ENCODE data around the gene SKI.
A peak's percentile ranks its signal among the peaks of the same experiment; 100 is the strongest.

SKI gene

DNA sequence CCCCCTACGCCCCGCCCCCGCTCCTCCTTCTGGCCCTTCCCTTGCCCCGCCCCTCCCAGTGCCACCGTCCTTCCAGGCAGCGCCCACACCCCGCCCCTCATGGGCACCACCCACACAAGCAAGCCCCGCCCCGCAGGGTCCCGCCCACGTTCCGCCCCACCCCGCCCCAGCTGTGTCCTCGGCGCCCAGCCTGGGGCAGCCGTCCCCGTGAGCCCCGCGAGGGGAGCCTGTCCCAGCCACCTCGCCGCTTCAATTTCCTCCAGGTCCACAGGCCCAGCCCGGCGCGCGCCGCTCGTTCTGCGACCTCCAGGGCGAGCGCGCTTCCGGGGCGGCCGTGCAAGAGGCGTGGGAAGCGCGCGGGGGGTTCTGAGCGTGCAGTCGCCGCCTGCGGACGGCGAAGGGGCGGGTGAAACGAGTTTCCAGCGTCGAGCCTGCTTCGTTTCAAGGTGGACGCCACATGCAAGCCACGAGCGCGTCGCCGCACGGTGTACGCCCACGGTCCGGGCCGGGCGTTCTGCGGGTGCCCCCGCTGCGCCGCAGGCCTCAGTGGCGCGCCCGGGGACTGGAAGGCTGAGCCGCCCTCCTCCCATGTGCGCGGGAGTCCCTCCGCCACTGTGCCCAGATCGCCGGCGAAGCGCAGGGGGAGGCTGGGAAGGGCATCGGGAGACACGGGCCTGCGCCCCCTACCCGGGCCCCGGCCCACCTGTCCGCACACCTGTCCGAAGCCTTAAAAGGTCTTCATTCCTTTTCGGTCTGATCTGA lies 22.7 kb upstream of the SKI start:
- intact Hi-C loops (cut with DNase I): loop anchor here (10.0 kb wide), 1 partner anchor 379 kb away; the partner anchor contains the start of gene PRXL2B
- peak; percentile 88 to 99 (median 94) for DNase-seq

DNA sequence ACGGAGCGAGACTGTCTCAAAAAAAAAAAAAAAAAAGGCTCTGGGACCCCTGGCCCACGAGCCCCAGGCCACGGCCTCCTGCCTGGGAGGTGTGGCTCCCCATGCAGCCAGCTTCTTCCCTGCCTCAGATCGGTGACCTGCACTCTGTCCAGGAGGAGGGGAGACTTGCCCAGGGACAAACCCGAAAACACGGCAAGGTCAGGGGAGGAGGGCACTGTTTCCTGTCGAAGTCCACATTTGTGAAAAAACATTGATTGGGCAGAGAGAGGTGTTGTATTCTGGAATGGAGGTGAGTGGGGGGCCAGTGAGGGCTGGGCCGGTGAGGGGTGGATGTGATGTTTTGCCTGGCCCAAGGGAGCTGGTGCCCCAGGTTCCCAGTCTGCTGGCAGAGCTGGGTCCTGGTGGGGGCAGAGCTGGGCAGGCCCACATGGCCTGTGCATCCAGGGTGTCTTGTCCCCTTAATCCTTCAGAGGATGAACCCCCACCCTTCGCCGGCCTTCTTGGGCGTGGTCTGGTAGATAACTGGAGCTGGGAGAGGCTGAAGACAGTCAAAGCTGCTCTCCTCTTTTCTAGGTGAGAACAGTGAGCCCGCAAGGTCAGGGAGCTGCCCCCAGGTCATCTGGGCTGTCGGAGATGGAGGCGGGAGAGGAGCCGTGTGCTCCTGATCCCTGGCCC lies 21.2 kb upstream of the SKI start:
- no peak for DNase-seq
- intact Hi-C loops (cut with DNase I): loop anchor here (10.0 kb wide), 1 partner anchor 378 kb away; the partner anchor contains the start of gene PRXL2B

DNA sequence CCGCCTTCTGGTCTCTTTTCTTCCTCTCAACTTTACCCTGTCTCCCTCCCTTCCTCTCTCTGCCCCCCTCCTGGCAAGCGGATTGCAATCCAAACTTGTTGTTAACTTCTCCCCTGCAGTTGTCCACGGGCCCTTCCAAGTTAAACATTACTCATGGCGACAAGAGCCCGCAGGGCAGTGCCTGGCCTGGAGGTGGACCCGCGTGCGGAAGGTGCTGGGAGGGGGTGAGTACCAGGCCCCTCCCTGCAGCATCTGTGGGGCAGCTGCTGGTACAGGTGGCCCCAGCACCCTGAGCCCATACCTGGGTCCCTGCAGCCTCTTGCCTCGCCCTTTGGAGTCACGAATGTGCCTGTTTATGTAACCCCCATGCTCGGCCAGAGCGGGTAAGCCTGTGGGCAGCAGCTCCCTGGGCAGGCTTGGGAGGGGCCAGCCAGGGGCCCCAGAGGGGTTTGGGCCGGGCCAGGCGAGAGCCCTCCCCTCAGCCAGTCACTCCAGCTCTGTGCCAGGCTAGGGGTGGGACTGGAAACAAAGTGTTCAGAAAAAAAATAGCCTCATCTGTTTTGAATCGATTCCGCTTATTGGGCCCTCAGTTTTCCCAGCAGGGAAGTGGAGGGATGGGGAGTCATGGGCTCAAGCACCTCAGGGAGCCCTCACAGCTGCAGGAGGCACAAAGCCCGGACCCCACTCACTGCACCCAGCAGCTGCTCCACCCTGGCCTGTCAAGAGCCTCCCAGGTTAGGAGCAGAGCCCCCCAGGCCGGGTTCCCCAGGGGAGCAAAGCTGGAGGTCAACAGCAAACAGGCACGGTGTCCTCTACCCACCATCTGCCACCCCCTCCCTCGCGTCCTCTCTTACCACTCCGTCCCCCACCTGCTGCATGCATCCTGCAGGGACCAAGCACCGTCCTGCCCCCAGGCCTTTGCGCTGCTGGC lies 19.5 kb upstream of the SKI start:
- intact Hi-C loops (cut with DNase I): loop anchor here (10.0 kb wide), 1 partner anchor 376 kb away; the partner anchor contains the start of gene PRXL2B
- no peak for DNase-seq

DNA sequence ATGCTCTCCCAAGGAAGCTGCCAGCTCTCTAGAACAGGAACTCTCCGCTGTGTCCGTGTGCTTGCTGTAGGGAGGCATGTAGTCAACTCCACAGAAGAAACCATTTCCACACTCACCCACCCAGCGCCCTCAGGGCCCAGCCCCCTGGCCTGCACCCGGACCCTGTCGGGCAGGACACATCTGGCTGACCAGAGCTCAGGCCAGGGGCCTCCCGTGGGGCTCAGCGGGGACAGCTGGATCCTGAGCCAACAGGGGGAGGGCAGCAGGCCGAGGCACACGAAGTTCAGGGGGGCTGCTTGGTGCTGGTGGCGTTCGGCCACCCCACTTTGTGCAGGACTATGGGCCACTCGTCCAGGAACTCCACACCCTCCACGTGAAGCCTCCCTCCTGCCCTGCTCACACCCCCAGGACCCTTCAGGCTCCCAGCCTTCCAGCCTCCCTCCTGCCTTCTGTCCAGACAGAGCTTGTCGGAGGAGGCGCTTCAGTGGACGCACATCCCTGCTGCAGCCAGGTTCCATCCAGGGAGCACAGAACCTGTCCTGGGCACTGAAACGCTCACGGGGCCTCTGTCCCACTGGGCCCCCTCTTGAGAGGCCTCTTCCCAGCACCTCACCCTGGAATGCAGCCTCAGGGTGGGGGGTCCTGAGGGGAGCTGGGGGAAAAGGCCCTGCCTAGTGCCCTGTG lies 18.6 kb upstream of the SKI start:
- DNase-seq: no peak

DNA sequence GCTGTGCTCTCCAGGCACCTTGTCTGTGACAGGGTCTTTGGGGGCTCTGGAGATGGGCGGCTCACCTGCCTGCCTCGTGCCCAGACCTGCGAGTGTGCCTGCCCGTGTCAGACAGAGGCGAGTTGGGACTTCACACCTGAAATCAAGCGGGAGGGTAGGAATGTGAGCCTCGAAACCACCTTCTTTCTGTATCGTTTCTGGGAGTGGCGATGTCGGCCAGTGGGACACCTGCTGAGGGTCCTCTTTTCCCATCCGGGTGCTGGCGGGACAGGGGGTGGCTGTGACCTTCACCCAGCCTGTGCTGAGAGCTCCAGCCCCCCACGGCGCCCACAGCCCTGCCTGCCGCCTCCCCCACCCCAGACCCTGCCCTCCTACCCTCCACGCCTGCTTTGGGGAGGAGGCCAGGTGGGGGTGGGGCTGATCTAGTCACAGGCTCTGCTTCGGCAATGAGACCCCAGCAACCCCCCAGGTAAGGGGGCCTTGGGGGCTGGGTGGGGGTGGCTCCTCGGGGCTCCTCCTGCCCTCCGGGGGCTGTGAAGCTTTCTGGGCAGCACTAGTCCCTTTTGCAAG lies 17.9 kb upstream of the SKI start:
- intact Hi-C loops (cut with DNase I): no loop called here
- no peak for DNase-seq

More for the DNA sequence above, 18.6 kb upstream of the SKI start:
- intact Hi-C loops (cut with DNase I): loop anchor here (10.0 kb wide), 1 partner anchor 375 kb away; the partner anchor contains the start of gene PRXL2B

DNA sequence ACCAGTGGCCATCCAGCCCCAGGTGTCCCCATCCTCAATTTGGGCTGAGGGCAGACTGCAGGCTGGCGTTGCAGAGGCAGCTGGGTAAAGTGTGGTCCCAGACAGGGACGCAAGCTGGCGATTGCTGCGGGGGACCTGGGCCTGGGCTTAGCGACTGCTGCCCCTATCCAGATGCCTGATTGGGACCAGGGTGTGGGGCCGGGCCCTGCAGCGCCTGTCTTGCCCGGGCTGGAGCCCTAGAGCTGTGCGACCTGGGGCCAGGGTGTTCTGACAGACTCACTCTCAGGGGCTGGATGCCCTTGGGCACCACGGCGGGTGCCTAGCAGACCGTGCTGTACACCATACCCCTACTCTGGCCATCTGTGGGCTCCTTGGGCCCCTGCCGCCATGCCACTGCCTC lies 17.3 kb upstream of the SKI start:
- intact Hi-C loops (cut with DNase I): no loop called here
- DNase-seq: no peak

DNA sequence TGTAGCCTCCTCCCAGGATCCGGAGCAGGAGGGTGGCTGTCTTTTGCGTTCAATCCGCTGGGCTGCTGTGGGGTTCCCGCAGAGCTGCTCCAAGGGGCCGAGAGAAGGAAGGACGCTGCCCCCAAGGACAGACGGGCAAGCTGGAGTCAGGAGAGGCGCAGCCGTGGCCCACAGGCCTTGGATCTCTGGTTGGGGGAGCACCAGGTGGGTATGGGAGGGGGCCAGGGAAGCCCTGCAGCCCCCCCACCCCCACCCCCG lies 15.9 kb upstream of the SKI start:
- intact Hi-C loops (cut with DNase I): no loop called here
- no peak for DNase-seq

DNA sequence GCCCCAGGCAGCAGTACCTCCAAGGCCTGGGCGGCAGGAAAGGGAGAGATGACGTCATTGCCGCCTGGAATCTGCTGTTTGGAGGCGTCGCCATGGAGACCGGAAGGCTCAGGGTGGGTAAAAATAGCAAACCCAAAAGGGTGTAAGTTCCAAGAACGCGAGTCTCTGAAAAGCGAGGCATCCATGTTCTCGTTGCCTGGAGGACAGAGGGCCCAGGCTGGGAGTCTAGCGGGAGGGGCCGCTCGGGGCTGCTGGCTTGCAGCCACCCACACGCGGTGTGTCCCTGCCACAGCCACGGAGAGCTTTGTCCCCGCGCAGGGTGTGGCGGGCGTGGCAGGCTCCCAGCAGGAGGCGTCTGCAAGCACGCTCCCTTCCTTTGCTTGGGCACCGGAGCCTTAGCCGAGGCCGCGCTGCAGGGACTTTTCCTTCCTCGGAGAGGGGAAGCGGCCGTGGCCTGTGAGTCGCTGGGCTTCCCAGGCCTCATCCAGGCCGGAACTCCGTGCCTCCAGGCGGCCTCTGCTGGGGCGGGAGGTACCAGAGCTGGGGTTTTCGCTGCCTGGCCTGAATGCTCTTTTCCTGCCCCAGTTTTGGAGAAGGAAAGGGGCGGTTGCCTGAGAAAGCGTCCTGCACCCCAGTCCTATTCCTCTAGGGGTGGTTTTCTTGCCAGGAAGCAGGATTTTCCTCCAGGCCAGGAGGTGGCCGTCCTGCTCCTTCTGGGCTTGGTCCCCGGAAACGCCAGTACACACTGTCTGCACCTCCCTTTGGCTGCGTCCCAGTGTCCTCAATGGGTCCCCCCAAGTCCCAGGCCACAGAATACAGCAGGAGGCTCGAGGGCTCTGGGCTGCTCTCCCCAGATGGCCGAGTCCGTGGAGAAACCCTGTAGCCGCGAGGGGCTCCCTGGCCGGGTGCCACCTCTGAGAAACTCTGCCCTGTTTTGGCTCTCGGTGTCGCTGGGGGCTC lies 15.3 kb upstream of the SKI start:
- DNase-seq: peak; percentile 58 to 98 (median 82)
- intact Hi-C loops (cut with DNase I): no loop called here

DNA sequence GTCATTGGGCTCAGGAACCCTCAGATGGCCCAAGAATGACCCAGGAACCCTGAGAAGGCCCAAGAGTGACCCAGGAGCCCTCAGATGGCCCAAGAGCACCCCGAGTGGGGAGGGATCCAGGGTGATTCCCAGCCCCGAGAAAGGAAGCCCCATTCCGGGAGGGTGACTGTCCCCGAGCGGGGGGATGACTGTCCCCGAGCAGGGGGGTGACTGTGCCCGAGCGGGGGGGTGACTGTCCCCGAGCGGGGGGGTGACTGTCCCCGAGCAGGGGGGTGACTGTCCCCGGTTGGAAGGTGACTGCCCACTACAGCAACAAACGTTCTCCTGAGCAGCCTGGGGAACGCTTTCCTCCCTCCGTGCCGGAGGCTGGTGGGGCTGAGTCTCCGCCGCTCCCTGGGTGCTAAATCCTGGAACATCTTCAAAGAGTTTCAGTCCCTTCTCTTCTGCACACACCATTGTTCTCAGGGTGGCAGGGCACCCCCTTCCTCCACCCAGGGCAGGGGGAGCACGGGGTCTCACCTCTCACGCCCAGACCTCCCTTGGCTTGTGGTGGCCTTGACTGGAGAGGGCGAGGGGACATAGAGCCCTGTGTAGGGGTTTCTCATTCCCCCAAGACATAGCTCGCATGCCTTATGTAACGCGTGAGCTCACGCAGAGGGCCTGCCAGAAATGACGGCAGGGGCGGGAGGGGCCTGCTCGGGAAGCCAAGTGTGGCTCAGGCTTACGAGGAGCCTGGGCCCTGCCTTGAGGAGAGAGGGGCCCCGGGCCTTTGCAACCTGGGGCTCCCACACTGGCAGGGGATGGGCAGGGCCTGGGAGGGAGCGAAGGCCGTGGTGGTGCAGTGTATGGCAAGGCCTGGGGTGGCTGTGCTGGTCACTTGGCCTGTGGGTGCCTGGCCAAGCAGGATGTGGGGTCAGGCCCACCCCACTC lies 14.3 kb upstream of the SKI start:
- intact Hi-C loops (cut with DNase I): no loop called here
- DNase-seq: peak in 9 of 10 donors; percentile 40 to 97 (median 80)

DNA sequence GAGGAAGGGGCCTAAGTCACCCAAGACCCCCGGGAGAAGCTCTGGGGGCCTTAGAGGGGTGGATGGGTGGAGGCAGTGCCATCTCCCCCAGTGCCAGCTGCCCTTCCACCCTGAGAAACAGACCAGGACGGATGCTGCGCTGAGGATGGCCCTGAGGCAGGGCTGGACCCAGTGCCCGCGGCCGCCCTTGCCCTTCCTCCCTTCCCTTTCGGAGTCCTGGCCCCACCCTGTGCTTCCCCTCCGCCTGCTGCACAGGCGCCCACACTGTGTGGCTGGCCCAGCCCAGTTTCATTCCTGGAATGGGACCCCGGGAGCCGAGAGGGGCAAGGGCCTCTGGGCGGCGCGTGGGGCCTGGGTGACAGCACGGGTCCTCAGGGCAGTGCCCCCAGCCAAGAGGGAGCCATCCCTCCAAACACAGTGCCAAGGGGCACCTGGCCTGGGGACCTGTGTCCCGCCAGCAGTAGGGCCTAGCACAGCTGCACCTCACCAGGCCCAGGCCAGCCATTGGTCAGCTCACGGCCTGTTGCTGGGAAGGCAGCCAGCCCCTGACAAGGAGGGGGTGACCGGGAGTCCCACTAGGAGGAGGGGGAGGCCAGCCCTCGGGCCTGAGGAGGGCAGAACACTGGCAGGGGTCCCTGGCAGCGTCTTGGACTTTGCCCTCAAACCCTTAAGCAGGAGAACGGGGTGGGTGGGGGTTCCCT lies 13.4 kb upstream of the SKI start:
- peak in 1 of 10 donors; percentile 40 for DNase-seq
- intact Hi-C loops (cut with DNase I): no loop called here

DNA sequence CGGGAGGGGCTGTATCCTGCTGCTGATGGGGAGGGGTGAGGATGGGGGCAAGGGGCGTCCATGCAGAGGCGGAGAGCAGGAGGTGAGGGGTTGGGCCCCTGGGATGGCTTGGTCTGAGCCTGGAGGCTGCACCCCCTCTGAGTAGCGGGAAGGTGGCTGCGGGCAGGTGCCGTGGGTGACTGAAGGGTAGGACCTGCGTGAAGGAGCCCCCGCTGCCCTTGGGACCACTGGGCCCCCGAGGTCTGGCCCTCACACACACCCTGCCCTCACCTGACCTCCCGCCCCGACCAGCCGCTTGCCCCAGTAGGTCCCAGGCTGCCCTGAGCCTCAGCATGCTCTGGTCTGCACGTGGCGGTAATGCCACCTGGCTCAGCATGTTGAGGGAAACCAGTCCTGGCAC lies 12.8 kb upstream of the SKI start:
- DNase-seq: no peak

DNA sequence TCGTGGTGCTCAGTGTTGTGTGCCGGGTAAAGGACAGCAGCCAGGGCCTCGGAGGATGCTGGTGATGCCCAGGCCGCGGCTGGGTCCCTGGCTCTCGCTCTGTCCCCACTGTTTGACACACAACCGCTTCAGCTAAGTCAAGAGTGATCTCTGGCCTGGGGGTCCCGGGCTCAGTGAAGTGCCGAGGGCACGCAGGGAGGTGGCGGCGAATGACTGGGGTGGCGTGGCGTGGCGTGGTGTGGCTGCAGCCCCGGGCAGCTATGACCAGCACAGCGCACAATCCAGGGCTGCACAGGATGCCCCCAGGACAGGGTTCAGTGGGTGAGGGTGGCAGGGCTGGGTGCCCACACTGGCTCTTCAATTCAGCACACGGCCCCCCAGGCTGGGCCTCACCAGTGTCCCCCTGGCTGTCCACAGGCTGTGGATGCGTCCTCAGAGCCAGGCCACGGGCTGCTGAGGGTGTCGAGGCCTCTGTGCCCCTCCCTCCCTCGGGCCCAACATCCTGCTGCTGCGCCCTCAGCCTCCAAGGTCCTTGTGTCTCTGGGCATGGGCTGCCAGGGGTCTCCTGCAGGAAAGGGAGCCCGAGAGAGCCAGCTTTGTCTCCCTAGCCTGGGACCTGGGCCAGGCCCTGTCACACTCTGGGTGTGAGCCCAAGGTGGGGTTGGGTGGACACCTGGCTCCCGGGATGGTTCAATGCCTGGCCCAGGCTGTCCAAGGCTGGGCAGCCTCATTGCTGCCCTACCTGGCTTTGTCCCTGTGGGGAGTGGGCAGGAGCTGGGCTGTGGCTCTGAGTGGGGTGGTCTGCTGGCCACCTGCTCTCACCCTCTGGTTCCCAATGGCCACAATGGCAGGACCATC lies 12.0 kb upstream of the SKI start:
- intact Hi-C loops (cut with DNase I): no loop called here

More for the DNA sequence above, 12.8 kb upstream of the SKI start:
- intact Hi-C loops (cut with DNase I): no loop called here

DNA sequence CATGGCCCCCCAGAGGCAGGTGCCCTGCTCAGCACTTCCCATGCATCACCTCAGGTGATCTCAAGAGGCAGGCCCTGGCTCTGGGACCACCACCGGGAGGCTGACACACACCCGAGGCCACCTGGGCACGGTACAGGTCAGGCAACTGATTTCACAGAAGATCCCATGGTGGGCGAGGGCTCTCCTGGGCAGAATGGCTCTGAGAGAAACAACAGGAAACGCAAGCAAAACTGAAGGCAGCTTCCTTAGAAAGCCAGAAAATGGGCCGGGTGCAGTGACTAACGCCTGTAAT lies 11.4 kb upstream of the SKI start:
- intact Hi-C loops (cut with DNase I): no loop called here
- DNase-seq: no peak

More for the DNA sequence above, 12.0 kb upstream of the SKI start:
- no peak for DNase-seq

DNA sequence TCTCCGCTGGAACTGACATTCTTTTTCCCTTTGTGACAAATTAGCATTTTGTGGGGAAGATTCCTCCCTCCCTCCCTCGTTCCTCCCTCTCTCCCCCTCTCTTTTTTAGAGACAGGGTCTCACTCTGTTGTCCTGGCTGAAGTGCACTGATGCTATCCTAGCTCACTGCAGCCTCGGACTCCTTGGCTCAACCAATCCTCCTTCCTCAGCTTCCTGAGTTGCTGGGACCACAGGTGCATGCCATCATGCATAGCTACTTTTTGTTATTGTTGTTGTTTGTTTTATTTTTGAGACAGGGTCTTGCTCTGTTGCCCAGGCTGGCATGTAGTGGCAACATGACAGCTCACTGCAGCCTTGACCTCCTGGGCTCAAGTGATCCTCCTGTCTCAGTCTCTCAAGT lies 6.8 kb upstream of the SKI start:
- intact Hi-C loops (cut with DNase I): no loop called here
- no peak for DNase-seq

DNA sequence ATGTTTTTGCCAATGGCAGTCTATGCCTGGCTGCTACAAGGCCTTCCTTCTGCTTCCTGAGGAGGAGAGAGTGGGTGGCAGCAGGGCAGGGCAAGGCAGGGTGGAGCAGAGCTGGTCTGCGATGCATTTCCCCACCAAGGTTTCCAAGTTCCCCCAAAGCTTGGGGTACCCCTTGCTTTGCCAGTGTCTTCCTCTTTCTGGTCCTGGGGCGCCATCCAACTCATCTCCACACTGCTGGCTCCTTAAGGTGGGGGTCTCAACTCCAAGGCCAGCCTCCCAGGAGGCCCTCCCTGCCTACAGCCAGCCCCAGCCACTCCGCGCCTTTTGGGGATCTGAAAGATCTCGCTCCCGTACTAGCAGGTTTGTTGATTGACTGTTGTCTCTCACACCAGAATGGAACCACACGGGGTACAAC lies 3.9 kb upstream of the SKI start:
- intact Hi-C loops (cut with DNase I): no loop called here
- DNase-seq: no peak

DNA sequence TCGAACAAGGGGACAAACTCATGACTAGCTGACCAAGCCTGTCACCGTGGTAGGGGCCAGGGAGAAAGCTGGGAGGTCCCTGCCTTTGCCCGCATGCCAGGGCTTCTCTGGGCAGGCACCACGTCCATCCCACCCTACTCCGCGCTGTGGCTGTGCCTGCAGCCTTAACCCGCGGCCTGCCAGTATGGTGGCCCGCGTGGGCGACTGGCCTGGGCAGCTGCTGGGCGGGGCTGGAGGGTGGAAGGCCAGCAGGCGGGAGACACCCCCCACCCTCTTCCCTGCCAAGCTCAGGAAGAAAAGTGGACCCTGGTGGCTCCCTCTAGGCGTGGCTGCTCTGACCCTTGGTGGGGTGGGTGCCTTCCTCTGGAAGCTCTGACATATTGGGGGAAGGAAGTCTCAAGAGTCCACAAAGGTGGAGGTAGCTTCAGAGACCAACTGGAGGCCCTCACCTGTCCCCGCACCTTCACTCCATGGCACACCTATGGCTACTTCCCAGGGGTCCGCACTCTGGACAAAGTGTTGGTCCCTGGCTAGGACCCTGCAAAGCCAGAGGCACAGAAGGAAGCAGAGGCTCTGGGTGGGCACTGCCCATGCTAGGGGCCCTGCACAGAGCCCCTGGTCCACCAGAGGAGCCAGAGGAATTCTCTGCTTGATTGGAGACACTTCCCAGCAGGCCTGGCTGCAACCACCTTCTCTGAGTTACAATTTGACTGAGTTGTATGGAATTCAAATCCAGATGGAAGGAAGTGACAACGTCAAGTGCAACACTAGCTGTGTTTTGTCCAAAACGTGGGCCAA lies 3.3 kb upstream of the SKI start:
- intact Hi-C loops (cut with DNase I): no loop called here
- no peak for DNase-seq
